NCI-H446 (cell line): ENCODE data around the gene NBEA.
"Not testable (repeated sequence)": the region's sequence is repeated elsewhere in the genome, so short reads cannot be mapped to it uniquely, and the experiment has no call there.

ENCODE experiments used
- DNase-seq, 2 experiments: peaks; one replicate each; lab custom pipeline; 2025; lab: John Stamatoyannopoulos, UW

Gene NBEA

DNA sequence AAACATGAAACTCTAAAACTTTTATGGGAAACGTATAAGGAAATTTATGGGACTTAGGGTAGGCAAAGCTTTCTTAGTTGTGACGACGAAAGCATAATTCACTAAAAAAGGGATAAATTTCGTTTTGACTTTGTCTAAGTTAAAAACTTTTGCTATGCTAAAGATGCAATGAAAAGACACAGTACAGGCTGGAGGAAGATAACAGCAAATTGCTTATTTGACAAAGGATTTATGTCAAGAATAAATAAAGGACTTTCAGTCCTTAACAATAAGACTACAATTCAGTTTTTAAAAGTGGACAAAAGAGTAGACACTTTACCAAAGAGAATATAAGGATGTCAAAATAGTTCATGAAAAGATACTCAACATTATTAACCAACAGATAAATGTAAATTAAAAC is 150.2 kb downstream of the NBEA start:
- no peak for DNase-seq

DNA sequence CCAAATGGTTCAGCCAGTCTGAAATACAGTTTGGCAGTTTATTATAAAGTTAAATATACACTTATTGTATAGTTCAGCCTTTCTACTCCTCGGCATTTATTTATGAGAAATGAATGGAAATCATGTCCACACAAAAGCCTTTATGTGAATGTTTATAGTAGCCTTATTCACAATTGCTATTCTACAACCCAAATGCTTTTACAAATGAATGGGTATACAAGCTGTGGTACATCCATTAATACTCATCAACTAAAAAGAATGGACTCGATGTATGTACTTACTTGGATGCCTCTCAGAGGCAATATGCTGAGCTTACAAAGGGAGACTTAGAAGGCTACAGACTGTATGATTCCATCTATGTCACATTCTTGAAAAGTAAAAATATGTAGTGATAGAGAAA is 150.7 kb downstream of the NBEA start:
- DNase-seq = no peak

DNA sequence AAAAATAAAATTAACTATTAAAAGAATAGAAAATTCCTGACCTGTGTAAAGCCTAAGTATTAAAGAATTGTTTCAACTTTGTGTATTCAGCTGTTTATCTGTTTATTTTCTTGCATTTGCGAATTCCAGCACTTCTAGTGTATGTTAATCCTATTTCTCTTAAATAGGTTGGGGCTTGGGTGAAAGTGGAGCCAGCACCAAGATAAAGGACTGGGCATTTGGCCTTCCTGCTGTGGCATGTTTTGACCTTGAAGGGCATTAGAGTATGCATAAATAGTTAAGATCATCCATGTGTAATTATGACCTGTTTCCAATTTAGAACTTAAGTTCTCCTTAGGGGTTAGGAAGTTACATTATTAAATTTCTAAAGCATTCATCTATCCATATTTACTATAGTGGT is 151.3 kb downstream of the NBEA start:
- DNase-seq = no peak

DNA sequence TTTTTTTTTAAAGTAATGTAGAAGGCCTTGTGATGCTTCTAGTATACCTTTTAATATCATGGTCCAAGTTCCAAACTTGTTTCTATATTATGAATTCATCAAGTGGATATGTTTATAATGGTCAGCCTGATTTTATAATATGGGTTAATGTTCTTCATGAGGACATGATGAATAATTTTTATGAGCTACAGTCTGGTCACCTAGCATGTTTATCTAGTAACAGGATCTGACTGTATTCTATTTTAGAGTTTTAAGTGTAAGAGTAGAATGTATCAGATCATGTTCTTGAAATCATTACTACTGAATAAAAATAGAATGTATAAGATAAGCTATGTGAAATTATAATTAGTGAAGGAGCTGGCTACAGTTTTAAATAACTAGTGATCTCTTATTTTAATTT is 164.7 kb downstream of the NBEA start:
- not testable (repeated sequence) for DNase-seq

DNA sequence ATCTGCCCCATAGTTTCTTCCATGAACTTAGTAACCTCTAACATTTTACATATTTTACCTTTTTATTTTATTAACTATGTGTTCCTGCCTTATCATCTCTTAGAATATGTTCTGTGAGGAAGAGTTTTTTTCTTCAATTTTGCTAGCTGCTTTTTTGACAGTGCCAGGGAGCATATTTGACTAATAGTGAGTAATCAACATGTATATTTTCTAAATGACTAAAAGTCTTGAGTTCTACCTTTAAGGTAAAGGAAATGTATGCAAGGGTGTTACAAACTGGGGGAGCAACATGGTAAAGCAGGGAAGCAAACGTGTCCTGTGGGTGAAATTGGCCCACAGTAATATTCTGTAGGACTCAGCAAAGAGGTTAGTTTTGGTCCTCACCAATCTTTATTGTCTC is 165.5 kb downstream of the NBEA start:
- no peak for DNase-seq

DNA sequence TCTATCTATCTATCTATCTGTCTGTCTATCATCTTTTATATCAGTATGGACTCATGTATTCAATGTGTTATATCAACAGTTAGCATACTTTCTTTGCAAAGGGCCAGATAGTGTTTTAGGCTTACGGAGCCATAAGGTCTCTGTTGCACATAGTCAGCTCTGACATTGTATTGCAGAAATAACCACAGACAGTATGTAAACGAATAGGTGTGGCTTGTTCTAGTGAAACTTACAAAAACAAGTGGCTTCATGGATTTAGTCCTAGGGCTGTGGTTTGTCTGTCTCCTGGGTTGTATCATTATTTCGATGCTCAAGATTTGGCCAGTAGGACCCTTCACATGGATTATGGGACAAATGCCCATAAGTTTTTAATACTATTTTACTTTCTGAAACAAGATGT is 171.5 kb downstream of the NBEA start:
- not testable (repeated sequence) for DNase-seq

DNA sequence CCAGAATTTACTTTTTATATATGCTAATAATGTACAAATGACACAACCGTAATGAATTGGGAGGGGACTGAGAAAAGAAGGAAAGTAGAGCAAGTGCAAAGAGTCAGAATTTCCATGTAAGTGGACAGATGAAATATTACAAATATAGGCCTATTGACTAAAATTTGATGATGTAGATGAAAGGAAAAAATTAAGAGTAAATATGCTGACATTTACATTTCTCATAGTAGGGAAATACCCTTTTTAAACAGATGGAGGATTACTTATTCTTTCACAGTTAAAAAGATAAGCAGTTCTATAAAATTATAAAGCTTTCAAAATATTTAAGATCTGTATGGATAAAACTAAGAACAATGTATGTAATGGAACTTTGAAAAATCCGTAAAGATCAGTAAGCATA is 185.4 kb downstream of the NBEA start:
- no peak for DNase-seq

DNA sequence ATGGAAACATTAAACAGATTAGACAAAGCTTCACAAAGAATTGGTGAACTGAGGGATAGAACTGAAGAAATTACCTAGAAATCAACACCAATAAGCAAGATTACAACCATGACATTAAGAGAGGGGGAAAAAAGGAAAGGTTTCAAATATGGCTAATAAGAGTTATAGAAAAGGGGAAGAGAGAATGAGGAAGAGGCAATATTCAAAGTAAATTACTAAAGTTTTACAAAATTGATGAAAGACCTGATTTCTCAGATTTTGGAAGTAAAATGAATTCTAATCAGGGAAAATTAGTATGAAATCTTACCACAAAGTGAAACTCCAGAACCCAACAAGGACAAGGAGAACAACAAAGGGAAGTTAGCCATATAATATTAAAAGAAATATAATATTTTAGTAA is 187.4 kb downstream of the NBEA start:
- DNase-seq = no peak

DNA sequence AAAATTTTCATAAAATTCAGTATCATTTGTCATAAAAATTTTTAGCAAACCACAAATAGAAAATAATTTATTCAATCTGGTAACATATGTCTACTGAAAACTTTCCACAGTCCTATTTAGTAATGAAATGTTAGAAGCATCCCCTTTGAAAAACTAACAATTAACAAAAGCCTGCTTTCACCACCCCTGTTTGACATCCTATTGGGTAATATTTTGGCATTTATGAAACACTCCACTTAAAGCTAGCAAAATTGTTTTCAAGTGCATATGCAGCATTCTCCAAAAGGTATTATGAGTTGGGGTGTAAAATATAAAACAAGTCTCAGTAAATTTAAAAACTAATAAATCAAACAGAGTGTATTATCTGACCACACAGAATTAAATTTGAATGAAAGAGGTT is 189.4 kb downstream of the NBEA start:
- DNase-seq = no peak

DNA sequence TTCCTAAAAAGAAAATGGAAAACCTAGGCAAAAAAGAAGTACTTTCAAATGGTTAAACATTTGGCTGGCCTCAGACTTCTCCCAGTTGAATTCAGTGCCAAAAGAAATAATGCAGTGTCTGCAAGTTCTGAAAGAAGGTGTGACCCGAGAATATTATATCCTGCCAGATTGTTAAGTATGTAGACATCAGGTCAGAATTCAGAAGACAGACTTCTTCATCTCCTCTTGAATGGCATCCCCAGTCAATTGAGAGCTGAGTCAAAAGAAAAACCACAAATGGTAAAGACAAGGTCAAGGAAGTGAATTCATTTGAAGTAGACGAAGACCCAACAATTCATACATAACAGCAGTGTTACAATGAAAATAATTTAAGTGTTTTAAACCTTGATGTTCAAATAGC is 194.5 kb downstream of the NBEA start:
- no peak for DNase-seq

DNA sequence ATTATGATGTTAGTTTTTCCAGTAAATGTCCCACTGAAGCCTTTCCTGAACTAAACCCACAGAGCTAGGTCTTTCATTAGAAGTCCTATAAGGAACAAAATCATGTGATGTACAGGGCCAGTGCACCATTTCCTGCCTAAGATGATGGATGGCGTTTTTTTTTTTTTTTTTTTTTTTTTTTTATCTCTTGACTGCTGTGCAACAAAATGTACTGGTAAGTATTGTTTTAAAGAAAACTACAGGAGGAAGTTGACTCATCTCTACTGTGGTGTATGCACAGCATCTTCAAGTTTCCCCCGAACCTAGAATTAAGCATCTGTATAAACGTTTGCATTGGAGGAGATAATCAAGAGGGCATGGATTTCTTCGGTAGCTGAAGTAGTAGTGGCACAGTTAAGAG is 197.5 kb downstream of the NBEA start:
- DNase-seq = no peak

DNA sequence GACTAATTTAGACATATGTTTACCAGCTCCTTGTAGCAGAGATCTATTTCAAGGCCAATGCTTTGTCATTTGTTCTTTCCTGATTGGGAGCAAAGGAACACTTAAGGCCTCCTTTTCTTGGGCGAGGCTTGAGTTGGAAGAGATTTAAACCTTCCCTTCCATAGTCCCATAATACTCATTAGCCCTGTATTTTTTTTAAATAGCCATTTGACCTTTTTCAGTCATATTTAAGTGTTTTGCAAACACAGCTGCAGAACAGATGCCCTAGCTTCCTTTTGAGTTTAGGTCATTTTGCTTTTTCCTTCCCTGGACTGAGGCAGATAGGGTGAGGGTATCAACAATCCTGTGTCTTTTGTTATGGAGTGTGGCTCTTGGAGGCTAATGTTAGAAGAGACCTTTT is 198.3 kb downstream of the NBEA start:
- DNase-seq = no peak

DNA sequence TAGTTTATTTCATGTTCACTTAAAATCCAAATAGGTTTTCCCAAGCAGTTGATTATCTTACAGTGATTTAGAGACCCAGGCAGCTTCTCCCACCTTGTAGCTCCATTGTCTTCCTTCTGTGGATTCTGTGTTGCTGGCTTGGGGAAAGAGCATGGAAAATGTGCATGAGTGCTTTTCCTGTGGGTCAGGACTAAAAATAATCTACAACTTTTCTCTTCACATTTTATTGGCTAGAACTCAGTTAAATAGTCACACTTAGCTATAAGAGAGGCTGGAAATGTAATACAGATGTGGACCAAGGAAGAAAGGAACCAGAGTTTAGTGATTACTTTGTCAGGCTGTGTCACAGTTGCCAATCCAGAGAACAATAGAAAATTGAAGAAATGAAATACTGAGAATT is 198.8 kb downstream of the NBEA start:
- DNase-seq = no peak

DNA sequence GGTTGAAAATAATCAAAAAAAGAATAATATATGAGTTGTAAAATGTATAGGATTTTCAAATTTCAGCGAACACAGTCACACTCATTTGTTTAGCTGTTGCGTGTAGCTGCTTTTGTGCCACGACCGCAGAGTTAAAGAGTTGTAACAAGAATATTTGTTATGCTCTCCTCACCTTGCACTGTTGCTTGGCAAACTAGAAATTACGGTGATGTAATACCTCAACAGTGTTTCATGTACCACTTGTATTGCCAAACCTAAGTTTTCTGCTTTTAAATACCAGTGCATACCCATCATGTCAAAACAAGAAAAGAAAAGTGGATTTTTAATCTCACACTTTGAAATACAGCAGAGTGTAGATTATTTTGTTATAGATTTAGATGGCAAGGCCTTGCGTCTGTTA is 201.1 kb downstream of the NBEA start:
- no peak for DNase-seq

DNA sequence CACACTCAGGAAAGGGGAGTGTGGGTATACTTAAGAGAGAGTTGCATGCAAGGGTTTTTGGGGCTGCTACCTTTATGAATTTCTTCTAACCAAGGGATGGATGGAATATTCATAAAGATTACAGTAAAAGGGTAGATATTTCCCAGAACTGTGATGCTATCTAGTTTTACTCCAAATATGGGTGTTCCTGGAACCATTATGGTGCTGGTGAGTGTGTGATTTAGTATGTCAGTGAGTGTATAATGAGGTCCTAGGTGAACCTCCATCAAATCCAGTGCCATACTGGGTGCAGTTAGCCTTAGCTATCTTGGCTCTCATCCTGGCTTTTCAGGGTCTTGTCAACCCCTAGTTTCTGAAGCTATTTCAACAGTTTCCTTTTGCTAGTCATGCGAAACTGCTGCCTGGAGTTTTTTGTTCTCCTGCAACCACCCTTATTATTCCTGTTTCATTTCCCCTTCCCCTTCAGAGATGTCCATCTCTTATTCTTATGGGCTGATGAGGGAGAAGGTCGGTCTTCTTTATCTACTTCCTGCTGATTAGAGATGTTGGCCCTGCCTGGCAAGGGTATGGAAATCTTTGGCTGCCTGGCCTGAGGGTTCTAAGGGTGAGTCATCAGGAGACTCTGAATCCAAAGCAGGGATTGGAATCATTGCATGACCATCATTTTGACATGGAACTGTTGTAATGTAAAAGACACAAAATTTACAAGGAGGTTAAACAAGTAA is 202.3 kb downstream of the NBEA start:
- no peak for DNase-seq

DNA sequence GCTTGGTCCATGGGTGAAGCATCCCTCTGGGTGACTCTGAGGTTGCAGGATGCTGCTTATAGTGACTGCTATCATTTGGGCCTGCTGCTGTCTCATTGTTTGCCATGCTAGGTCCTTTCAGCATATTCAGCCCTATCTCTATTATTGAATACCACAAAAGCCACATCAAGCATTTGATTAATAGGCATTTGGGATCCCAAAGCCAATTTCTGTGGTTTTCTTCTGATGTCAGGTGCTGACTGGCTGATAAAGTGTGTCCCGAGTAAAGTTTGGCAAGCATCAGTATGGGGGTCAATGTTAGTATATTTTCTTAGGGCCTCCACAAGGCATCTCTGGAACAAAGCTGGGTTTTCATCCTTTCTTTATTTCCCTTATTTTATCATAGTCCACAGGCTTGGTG is 204.6 kb downstream of the NBEA start:
- DNase-seq = no peak

DNA sequence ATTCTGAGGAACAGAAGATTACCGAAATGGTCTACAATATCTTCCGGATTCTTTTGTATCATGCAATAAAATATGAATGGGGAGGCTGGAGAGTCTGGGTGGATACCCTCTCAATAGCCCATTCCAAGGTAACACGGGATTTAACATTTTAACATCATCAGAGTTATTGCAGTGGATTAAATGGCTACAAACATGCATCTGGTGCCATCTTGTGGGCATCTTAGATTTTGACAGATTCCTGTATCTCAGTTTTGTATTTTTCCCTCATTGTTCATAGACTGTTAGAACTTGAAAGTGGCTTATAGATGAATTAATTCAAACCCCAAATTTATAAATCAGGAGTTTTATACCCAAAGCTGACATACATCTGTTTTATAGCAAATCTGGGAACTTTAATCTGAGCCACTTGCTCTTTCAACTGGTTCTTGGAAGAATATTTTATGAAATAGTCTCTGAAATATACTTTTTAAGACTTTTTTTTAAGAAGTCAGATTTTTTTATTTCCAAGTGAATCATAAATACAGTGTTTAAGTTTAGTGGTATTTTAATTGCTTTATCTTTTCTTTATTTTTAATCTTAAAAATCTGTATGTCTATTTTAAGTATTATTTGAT is 215.2 kb downstream of the NBEA start:
- peak; percentile 57 to 70 for DNase-seq

DNA sequence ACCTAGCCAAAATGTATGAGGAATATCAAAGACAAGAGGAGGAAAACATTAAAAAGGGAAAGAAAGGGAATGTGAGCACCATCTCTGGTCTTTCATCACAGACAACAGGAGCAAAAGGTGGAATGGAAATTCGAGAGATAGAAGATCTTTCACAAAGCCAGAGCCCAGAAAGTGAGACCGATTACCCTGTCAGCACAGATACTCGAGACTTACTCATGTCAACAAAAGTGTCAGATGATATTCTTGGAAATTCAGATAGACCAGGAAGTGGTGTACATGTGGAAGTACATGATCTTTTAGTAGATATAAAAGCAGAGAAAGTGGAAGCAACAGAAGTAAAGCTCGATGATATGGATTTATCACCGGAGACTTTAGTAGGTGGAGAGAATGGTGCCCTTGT is 217.0 kb downstream of the NBEA start:
- DNase-seq = no peak

DNA sequence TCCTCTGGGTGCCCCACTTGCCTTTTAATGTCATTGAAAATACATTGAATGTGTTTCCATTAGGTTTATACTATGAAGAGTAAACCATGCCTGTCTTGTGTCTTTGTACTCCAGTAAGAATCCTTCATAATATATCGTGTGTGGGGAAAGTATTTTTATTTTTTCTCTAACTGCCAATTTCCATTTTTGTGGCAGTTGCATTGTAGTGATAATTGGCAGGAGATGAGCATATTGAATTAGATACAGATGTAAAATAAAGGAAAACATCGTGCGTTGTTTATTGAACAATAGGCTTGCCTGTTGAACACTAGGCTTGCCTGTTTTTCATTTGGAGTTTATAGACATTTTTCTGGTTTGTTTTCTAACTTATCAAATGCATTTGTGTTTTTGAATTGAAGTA is 218.8 kb downstream of the NBEA start:
- no peak for DNase-seq

DNA sequence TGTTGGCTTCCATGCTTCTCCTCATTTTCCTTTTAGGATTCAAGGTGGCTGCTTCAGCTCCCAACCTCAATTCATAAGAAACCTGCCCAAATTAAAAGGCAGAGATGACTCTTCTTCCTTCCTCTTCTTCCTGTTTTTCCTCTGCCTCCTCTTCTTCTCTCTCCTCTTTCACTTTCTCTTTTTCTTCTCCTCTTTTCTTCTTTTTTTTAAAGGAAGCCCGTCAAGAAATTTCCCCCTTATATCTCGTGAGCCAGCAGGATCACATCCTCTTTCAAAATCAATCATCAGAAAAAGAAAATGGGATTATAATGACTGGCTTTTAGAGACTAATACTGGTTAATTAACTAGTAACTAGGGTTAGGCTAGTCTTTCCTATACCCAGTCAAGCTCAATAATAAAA is 220.3 kb downstream of the NBEA start:
- DNase-seq = no peak

DNA sequence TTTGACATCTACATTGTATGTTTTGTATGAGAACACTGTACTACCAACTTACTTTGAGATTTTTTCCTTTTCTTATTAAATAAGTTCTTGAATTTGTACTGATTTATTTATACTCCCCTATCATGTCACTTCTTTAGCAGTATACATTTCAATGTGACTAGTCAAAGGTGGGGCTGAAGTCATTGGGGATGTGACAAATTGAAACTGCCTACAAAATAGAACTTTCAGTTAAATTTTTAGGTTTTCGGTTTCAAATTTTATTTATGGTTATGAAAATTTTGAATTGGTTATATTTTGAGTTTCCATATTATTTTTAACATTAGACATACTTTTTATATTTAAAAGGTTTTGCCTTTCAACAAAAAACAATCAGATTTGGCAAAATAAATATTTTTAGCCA is 221.6 kb downstream of the NBEA start:
- no peak for DNase-seq

DNA sequence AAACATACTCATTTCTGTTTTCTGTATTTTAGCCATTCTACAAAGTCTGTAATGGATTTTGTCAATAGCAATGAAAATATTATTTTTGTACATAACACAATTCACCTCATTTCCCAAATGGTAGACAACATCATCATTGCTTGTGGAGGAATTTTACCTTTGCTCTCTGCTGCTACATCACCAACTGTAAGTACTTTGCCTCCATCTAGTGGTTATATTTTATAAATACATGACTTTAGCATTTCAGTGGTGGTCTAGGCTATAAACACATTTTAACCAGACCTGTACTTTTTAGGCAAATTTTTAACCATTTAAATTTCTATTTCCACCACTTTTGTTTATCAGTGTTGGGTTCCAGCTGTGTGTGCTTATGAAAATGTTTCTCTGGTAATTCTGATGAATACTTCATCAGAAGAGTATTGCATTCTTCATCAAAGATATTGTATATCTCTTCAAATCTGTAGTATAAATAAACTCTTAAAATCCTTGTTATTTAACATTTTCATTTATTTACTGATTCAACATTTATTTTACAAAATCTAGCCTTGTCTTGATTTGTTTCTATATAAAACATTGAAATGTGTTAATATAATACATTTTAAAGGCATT is 222.4 kb downstream of the NBEA start:
- peak in 1 of 2 experiments; percentile 63 for DNase-seq

DNA sequence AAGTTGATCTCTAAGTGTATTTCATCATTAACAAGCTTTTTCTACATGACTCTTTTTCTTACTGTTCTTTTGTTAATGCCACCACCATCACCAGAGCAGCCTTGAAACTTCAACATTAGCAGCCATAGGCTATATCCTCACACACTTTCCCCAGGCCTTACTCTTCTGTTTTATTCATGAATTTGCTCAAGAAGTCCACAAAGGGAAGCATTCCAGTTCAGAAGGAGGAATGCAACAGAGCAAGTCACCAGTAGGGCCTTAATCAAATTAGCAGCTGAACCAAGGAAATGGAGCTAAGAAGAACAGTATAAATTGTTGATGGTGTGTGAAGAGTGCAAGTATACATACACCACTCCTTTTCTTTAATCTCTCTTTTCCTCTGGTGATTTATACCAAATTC is 223.1 kb downstream of the NBEA start:
- DNase-seq = no peak

DNA sequence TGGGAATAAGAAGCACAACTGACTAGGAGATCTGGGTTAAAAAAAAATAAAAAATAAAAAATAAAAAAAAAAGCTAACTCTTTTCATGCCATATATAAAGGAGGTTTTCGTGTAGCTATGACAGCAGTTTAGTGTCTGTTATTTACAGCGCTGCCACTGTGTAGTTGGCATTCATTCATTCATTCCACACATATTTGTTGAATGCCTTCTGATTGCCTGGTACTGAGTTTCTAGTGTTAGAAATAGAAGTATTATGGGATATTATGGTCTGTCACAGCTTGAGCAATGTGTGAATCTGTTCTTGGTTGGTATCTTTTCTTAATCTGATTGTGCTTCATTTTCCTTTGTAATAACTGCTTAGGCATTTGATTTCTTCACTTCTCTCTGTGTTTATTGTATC is 237.4 kb downstream of the NBEA start:
- peak in 1 of 2 experiments; percentile 10 for DNase-seq
